OCI-LY7 (cell line): ENCODE measurements around the gene LGALS13. TPM values are rescaled to one million over a fixed set of nuclear protein-coding genes. Genes with fewer than 3 reads are reported as not detected.

ENCODE experiments used
- Bru-seq: library from RNA; stranded (reverse); fragments of 400-500 nt; gene quantifications from one replicate; lab custom pipeline; 2021; lab: Mats Ljungman, UMichigan
- BruChase-seq, 2 experiments: library from RNA; stranded (reverse); fragments of 400-500 nt; gene quantifications; one replicate each; lab custom pipeline; 2021; lab: Mats Ljungman, UMichigan
- BruUV-seq: library from RNA; stranded (reverse); fragments of 400-500 nt; replicated peaks from 2 replicates; lab custom pipeline; 2021; lab: Mats Ljungman, UMichigan
- CTCF ChIA-PET: fragments of 300-600 bp; sonication (Branson Sonifier 250); formaldehyde crosslinking; loops from one replicate; lab custom pipeline; 2022; ENCODE audit warnings: antibody characterized with exemption; ENCODE audit not compliant: unreplicated experiment; lab: Charles Lee
- POLR2A ChIA-PET: fragments of 300-600 bp; sonication (Branson Sonifier 250); formaldehyde crosslinking; loops from one replicate; lab custom pipeline; 2022; ENCODE audit warnings: antibody characterized with exemption; lab: Charles Lee
- DNase-seq: peaks from one replicate; pipeline ENCODE4 v3.0.0-alpha.2; 2015; ENCODE audit warnings: low spot score
- H2AFZ ChIP-seq: fragments of 200-600 bp; sonication (generic), shearing (Covaris generic); 2 replicates; pipeline ENCODE4 v1.6.1; 2014; ENCODE audit warnings: mild to moderate bottlenecking, antibody characterized with exemption, low read length, moderate library complexity
- H3K27ac ChIP-seq: fragments of 200-600 bp; sonication (generic); 2 replicates; pipeline ENCODE4 v1.5.1; 2014; ENCODE audit warnings: mixed run types, low read depth, mild to moderate bottlenecking, moderate library complexity, low read length, inconsistent platforms; ENCODE audit not compliant: poor library complexity, severe bottlenecking
- H3K36me3 ChIP-seq: fragments of 200-600 bp; sonication (generic); 2 replicates; pipeline ENCODE4 v1.6.1; 2014; ENCODE audit warnings: mild to moderate bottlenecking, antibody characterized with exemption, low read length, moderate library complexity, mixed read lengths; ENCODE audit not compliant: insufficient read depth
- H3K4me1 ChIP-seq: fragments of 200-600 bp; sonication (generic); 2 replicates; pipeline ENCODE4 v1.5.1; 2014; ENCODE audit warnings: mild to moderate bottlenecking, low read length; ENCODE audit not compliant: insufficient read depth, poor library complexity, severe bottlenecking
- H3K4me2 ChIP-seq: fragments of 200-600 bp; sonication (generic); 2 replicates; pipeline ENCODE4 v1.6.1; 2014; ENCODE audit warnings: mild to moderate bottlenecking, low read length
- H3K4me3 ChIP-seq: fragments of 200-600 bp; sonication (generic); 2 replicates; pipeline ENCODE4 v1.5.1; 2014; ENCODE audit warnings: mild to moderate bottlenecking, low read depth, low read length; ENCODE audit not compliant: poor library complexity, severe bottlenecking
- H3K79me2 ChIP-seq: fragments of 200-600 bp; sonication (generic); 2 replicates; pipeline ENCODE4 v1.6.1; 2016; ENCODE audit warnings: low read depth, mild to moderate bottlenecking, low read length, moderate library complexity, mixed read lengths; ENCODE audit not compliant: insufficient read depth
- H3K9me2 ChIP-seq: fragments of 200-600 bp; sonication (generic); 2 replicates; pipeline ENCODE4 v1.6.1; 2016; ENCODE audit warnings: mild to moderate bottlenecking, low read length, mixed read lengths; ENCODE audit not compliant: insufficient read depth
- H3K9me3 ChIP-seq: fragments of 200-600 bp; sonication (generic); 2 replicates; pipeline ENCODE4 v1.6.1; 2014; ENCODE audit warnings: mild to moderate bottlenecking, mixed run types, low read length, mixed read lengths
- H4K20me1 ChIP-seq: fragments of 200-600 bp; sonication (generic); 2 replicates; pipeline ENCODE4 v1.6.1; 2014; ENCODE audit warnings: mild to moderate bottlenecking, antibody characterized with exemption, low read length, moderate library complexity, mixed read lengths; ENCODE audit not compliant: insufficient read depth
- EZH2phosphoT487 ChIP-seq: fragments of 200-600 bp; sonication (generic); IDR thresholded peaks from 2 replicates; pipeline ENCODE4 v1.6.1; 2018; ENCODE audit warnings: low read depth, borderline replicate concordance, mild to moderate bottlenecking, mixed run types, antibody characterized with exemption, low read length, moderate library complexity, mixed read lengths
- intact Hi-C: fragments of 100-400 bp; cut with micrococcal nuclease; formaldehyde crosslinking; loops from one replicate; pipeline ENCODE4 v1.10.0; 2022; ENCODE audit not compliant: unreplicated experiment
- long read RNA-seq: library from polyadenylated mRNA; stranded (forward); transcript quantifications from one replicate; pipeline ENCODE4 v2.0.0, GENCODE V29; 2022
- total RNA-seq, 2 experiments: library from RNA; depleted of rRNA in 1 of 2; stranded (reverse); fragments of >200 nt in 1 of 2; shearing (Covaris generic) in 1 of 2; gene quantifications; 2 replicates each; pipeline ENCODE4 v1.2.3, GENCODE V29; 2014 to 2022
- TF ChIP-seq, protein P1 (sequence below): fragments of 200-600 bp; sonication (generic); conservative IDR thresholded peaks from 2 replicates; pipeline ENCODE4 v1.5.1; 2014; ENCODE audit warnings: mild to moderate bottlenecking, antibody characterized with exemption, low read length, moderate library complexity, mixed read lengths

LGALS13 gene, protein sequence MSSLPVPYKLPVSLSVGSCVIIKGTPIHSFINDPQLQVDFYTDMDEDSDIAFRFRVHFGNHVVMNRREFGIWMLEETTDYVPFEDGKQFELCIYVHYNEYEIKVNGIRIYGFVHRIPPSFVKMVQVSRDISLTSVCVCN
- total RNA-seq (2014; rRNA removed; shearing (Covaris generic)) (not detected in 2 replicates), total RNA-seq (2022) (not detected in 2 replicates), Bru-seq, nascent RNA (not detected), BruChase-seq, experiment 1, labeled RNA remaining after a 6-hour chase (not detected), BruChase-seq, experiment 2, labeled RNA remaining after a 2-hour chase (not detected)
- long read RNA-seq, result 0 reads

DNA sequence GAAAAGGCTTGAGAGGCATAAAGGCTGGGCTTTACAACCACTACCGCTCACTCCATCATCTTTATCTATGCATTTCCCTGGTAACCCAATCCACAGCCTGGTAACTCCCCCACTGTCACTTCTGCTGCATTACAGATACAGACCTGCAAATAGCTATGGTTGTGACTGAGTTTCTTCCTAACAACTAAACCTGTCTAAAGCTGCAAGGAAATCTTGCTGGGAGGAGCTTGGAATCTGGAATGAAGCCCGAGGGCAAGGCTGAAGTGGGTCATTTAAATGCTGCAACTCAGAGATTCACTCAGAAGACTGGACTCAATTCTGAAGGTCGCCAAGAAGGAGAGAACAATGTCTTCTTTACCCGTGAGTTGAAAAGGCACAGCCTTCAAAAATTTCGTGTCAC is at the start of gene LGALS13:
Gene LGALS13, plus strand, starts transcription at position 301 of the 400 bp plus-strand sequence. Its CDS starts 45 bp downstream, at position 346.
- no peaks in the 10 kb centered on the region for H3K79me2 ChIP-seq
- H3K4me3 ChIP-seq, result no peak within 1 kb of the TSS
- H4K20me1 ChIP-seq, result no peaks in the 10 kb centered on the region
- POLR2A ChIA-PET, result no interaction called here
- H3K36me3 ChIP-seq, result no peaks in the 10 kb centered on the region
- BruUV-seq, result no TSS peak
- DNase-seq, result no peak
- CTCF ChIA-PET, result no interaction called here
- TF ChIP-seq, protein P1, sequence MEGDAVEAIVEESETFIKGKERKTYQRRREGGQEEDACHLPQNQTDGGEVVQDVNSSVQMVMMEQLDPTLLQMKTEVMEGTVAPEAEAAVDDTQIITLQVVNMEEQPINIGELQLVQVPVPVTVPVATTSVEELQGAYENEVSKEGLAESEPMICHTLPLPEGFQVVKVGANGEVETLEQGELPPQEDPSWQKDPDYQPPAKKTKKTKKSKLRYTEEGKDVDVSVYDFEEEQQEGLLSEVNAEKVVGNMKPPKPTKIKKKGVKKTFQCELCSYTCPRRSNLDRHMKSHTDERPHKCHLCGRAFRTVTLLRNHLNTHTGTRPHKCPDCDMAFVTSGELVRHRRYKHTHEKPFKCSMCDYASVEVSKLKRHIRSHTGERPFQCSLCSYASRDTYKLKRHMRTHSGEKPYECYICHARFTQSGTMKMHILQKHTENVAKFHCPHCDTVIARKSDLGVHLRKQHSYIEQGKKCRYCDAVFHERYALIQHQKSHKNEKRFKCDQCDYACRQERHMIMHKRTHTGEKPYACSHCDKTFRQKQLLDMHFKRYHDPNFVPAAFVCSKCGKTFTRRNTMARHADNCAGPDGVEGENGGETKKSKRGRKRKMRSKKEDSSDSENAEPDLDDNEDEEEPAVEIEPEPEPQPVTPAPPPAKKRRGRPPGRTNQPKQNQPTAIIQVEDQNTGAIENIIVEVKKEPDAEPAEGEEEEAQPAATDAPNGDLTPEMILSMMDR, result no peak
- no peak for TF ChIP-seq EZH2phosphoT487
- no peaks in the 10 kb centered on the region for H3K9me2 ChIP-seq
- H3K9me3 ChIP-seq, result no peaks in the 10 kb centered on the region
- intact Hi-C loops, result no loop called here
- no peak within 1 kb of the TSS for H2AFZ ChIP-seq
- H3K4me2 ChIP-seq, result no peak within 1 kb of the TSS
- H3K27ac ChIP-seq, result no peak within 1 kb of the TSS
- no peaks in the 10 kb centered on the region for H3K4me1 ChIP-seq

DNA sequence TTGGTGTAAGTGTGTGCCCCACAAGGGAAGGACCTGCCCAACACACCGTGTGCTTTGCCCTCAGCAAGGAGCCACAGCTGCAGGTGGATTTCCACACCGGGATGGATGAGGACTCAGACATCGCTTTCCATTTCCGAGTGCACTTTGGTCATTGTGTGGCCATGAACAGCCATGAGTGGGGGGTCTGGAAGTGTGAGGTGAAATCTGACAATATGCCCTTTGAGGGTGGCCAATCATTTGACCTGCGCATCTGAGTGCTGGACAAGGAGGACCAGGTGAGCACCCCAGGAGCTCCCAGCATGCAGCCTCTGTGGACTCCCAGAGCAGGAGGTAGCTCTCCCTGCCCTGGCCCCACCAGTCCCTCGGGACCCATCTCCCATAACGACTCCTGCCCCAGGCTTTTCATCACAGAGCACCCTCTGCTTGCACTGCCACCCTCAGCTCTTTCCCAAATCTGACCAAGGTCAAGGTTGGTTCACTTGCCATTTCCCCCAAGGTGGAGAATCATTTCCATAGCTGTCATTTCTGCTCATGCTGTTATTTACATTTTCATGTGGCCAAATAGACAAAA is 49.2 kb upstream of the LGALS13 start:
- BruUV-seq, result no TSS peak

More for the DNA sequence above, 49.2 kb upstream of the LGALS13 start:
- H3K9me2 ChIP-seq, result no peaks in the 10 kb centered on the region
- H3K36me3 ChIP-seq, result no peaks in the 10 kb centered on the region
- CTCF ChIA-PET, result no interaction called here
- TF ChIP-seq, protein P1, result no peak
- no peak for TF ChIP-seq EZH2phosphoT487
- no peak overlapping the region for H2AFZ ChIP-seq
- H3K27ac ChIP-seq, result no peak overlapping the region
- intact Hi-C loops, result loop anchor here (10.0 kb wide), 1 partner anchor 212 kb away; no protein-coding TSS in a partner anchor
- H3K79me2 ChIP-seq, result no peaks in the 10 kb centered on the region
- H3K4me2 ChIP-seq, result no peak overlapping the region
- POLR2A ChIA-PET, result interaction anchor here (0.6 kb wide), 1 partner anchor 442 kb away, joined by 6 read pairs; no protein-coding TSS in a partner anchor
- H4K20me1 ChIP-seq, result no peaks in the 10 kb centered on the region
- no peak for DNase-seq
- peaks cover 14% of the 10 kb centered on the region for H3K4me1 ChIP-seq
- no peak overlapping the region for H3K4me3 ChIP-seq
- H3K9me3 ChIP-seq, result no peaks in the 10 kb centered on the region
